HEK293 (cell line): ENCODE measurements around the gene DUSP1.

Experiments
- HOXC10 ChIP-seq: sonication (generic); formaldehyde crosslinking; IDR thresholded peaks from 2 replicates; pipeline ENCODE4 v1.8.1; 2023; ENCODE audit warnings: mild to moderate bottlenecking, missing genetic modification reagents
- KLF8 ChIP-seq: fragments of 450-650 bp; formaldehyde crosslinking; IDR thresholded peaks from 2 replicates; pipeline ENCODE4 v1.5.1; 2016; ENCODE audit warnings: missing biosample characterization, missing genetic modification characterization
- PBX3 ChIP-seq: sonication (generic); formaldehyde crosslinking; IDR thresholded peaks from 2 replicates; pipeline ENCODE4 v1.8.1; 2022; ENCODE audit warnings: mild to moderate bottlenecking, moderate library complexity, missing genetic modification reagents
- SALL2 ChIP-seq: fragments of 450-650 bp; formaldehyde crosslinking; IDR thresholded peaks from 2 replicates; pipeline ENCODE4 v1.5.0; 2017; ENCODE audit warnings: missing biosample characterization, mild to moderate bottlenecking, missing genetic modification characterization, borderline replicate concordance
- SETDB1 ChIP-seq: IDR thresholded peaks from one replicate; pipeline ENCODE4 v1.6.1; 2017; ENCODE audit warnings: mild to moderate bottlenecking, low read length, moderate library complexity, mixed read lengths; ENCODE audit not compliant: insufficient read length
- WT1 ChIP-seq: fragments of 450-650 bp; formaldehyde crosslinking; IDR thresholded peaks from 2 replicates; pipeline ENCODE4 v1.5.1; 2016; ENCODE audit warnings: missing biosample characterization, missing genetic modification characterization
- ZFP3 ChIP-seq: fragments of 450-650 bp; formaldehyde crosslinking; IDR thresholded peaks from 2 replicates; pipeline ENCODE4 v1.5.1; 2016; ENCODE audit warnings: low read depth, missing biosample characterization, missing genetic modification characterization
- ZFP37 ChIP-seq: fragments of 450-650 bp; formaldehyde crosslinking; IDR thresholded peaks from 2 replicates; pipeline ENCODE4 v1.5.1; 2016; ENCODE audit warnings: missing biosample characterization, missing genetic modification characterization
- ZNF16 ChIP-seq: fragments of 450-650 bp; formaldehyde crosslinking; IDR thresholded peaks from 2 replicates; pipeline ENCODE4 v1.5.1; 2016; ENCODE audit warnings: low read depth, missing biosample characterization, missing genetic modification characterization
- ZNF174 ChIP-seq: fragments of 450-650 bp; formaldehyde crosslinking; IDR thresholded peaks from 2 replicates; pipeline ENCODE4 v1.5.0; 2017; ENCODE audit warnings: missing biosample characterization, mild to moderate bottlenecking, missing genetic modification characterization
- ZNF211 ChIP-seq: fragments of 450-650 bp; formaldehyde crosslinking; IDR thresholded peaks from 2 replicates; pipeline ENCODE4 v1.5.1; 2016; ENCODE audit warnings: low read depth, missing biosample characterization, missing genetic modification characterization
- ZNF214 ChIP-seq: fragments of 450-650 bp; formaldehyde crosslinking; IDR thresholded peaks from 2 replicates; pipeline ENCODE4 v1.5.1; 2017; ENCODE audit warnings: missing biosample characterization, mild to moderate bottlenecking, missing genetic modification characterization, borderline replicate concordance
- ZNF302 ChIP-seq: fragments of 450-650 bp; formaldehyde crosslinking; IDR thresholded peaks from 2 replicates; pipeline ENCODE4 v1.5.1; 2016; ENCODE audit warnings: missing biosample characterization, missing genetic modification characterization, low read depth
- ZNF362 ChIP-seq: fragments of 450-650 bp; formaldehyde crosslinking; IDR thresholded peaks from 2 replicates; pipeline ENCODE4 v1.5.1; 2016; ENCODE audit warnings: missing biosample characterization, missing genetic modification characterization
- ZNF394 ChIP-seq: fragments of 450-650 bp; formaldehyde crosslinking; IDR thresholded peaks from 2 replicates; pipeline ENCODE4 v1.5.1; 2016; ENCODE audit warnings: missing biosample characterization, missing genetic modification characterization, mild to moderate bottlenecking, moderate library complexity, borderline replicate concordance
- ZNF548 ChIP-seq: fragments of 450-650 bp; formaldehyde crosslinking; IDR thresholded peaks from 2 replicates; pipeline ENCODE4 v1.5.1; 2016; ENCODE audit warnings: missing biosample characterization, missing genetic modification characterization
- ZNF549 ChIP-seq: fragments of 450-650 bp; IDR thresholded peaks from 2 replicates; pipeline ENCODE4 v1.5.1; 2018; ENCODE audit warnings: missing biosample characterization, missing genetic modification characterization, mild to moderate bottlenecking, inconsistent platforms, moderate library complexity
- ZNF600 ChIP-seq: fragments of 450-650 bp; formaldehyde crosslinking; IDR thresholded peaks from 2 replicates; pipeline ENCODE4 v1.5.1; 2016; ENCODE audit warnings: missing biosample characterization, missing genetic modification characterization
- ZNF704 ChIP-seq: fragments of 450-650 bp; formaldehyde crosslinking; IDR thresholded peaks from 2 replicates; pipeline ENCODE4 v1.5.1; 2016; ENCODE audit warnings: missing biosample characterization, missing genetic modification characterization
- ZNF837 ChIP-seq: fragments of 450-650 bp; formaldehyde crosslinking; IDR thresholded peaks from 2 replicates; pipeline ENCODE4 v1.5.1; 2016; ENCODE audit warnings: missing biosample characterization, missing genetic modification characterization
- ZSCAN30 ChIP-seq: fragments of 450-650 bp; IDR thresholded peaks from 2 replicates; pipeline ENCODE4 v1.5.1; 2018; ENCODE audit warnings: missing biosample characterization, mild to moderate bottlenecking, missing genetic modification characterization, moderate library complexity
- ZXDB ChIP-seq: fragments of 450-650 bp; formaldehyde crosslinking; IDR thresholded peaks from 2 replicates; pipeline ENCODE4 v1.5.1; 2016; ENCODE audit warnings: missing biosample characterization, missing genetic modification characterization
- TF ChIP-seq, protein P1 (sequence below): fragments of 450-650 bp; formaldehyde crosslinking; conservative IDR thresholded peaks from 2 replicates; pipeline ENCODE4 v1.5.1; 2016; ENCODE audit warnings: low read depth, missing biosample characterization, missing genetic modification characterization
- TF ChIP-seq, protein P2 (sequence below): fragments of 450-650 bp; formaldehyde crosslinking; IDR thresholded peaks from 2 replicates; pipeline ENCODE4 v1.5.1; 2017; ENCODE audit warnings: missing biosample characterization, missing genetic modification characterization
- TF ChIP-seq, protein P3 (sequence below): fragments of 450-650 bp; formaldehyde crosslinking; IDR thresholded peaks from 2 replicates; pipeline ENCODE4 v1.5.1; 2016; ENCODE audit warnings: missing biosample characterization, missing genetic modification characterization
- TF ChIP-seq, protein P4 (sequence below): fragments of 450-650 bp; IDR thresholded peaks from 2 replicates; pipeline ENCODE4 v1.5.1; 2018; ENCODE audit warnings: missing biosample characterization, missing genetic modification characterization

Gene DUSP1

DNA sequence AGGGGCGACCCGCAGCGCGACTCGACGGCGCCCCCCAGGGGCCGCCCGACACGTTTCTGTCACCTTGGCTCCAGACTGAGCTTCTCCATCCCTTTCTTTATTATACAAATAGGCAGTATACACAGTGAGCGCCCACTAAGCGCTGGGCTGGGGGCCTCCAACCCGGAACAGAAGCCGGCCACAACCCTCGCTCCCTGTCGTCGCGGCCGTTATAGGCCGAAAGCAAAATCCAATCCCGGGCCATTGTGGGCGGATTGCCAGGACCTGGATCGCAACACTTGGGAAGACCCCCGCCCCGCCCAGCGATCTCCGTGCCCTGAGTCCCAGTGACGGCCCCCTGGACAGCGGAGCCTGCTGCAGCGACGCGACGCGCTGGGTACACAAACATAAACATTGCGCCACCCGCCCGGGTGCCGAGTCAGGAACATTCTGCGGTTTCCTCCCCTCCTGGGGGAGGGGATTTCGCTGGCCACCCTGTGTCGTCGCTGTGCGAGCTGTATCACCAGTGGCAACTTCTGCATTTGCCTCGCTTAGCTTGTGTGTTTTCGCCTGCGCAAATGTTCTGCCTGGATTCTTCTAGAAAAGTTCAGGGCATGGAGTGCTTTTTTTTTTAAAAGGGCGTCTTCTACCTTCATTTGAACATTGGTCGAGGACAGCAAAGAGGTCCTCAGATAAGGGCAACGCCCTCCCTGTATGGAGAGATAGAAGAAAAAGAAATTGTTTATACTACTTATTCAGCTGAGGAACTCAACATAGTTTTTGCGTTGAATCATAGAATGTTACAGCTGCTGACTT is 1.3 kb upstream of the DUSP1 start (continued):
- TF ChIP-seq, protein P1, sequence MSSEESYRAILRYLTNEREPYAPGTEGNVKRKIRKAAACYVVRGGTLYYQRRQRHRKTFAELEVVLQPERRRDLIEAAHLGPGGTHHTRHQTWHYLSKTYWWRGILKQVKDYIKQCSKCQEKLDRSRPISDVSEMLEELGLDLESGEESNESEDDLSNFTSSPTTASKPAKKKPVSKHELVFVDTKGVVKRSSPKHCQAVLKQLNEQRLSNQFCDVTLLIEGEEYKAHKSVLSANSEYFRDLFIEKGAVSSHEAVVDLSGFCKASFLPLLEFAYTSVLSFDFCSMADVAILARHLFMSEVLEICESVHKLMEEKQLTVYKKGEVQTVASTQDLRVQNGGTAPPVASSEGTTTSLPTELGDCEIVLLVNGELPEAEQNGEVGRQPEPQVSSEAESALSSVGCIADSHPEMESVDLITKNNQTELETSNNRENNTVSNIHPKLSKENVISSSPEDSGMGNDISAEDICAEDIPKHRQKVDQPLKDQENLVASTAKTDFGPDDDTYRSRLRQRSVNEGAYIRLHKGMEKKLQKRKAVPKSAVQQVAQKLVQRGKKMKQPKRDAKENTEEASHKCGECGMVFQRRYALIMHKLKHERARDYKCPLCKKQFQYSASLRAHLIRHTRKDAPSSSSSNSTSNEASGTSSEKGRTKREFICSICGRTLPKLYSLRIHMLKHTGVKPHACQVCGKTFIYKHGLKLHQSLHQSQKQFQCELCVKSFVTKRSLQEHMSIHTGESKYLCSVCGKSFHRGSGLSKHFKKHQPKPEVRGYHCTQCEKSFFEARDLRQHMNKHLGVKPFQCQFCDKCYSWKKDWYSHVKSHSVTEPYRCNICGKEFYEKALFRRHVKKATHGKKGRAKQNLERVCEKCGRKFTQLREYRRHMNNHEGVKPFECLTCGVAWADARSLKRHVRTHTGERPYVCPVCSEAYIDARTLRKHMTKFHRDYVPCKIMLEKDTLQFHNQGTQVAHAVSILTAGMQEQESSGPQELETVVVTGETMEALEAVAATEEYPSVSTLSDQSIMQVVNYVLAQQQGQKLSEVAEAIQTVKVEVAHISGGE, result no peak
- no peak for TF ChIP-seq ZNF16 (tag by site-specific recombination)
- peak; percentile 76 for TF ChIP-seq ZNF394 (tag by site-specific recombination)
- TF ChIP-seq WT1, result peak; percentile 93
- peak; percentile 60 for TF ChIP-seq KLF8
- TF ChIP-seq, protein P2, sequence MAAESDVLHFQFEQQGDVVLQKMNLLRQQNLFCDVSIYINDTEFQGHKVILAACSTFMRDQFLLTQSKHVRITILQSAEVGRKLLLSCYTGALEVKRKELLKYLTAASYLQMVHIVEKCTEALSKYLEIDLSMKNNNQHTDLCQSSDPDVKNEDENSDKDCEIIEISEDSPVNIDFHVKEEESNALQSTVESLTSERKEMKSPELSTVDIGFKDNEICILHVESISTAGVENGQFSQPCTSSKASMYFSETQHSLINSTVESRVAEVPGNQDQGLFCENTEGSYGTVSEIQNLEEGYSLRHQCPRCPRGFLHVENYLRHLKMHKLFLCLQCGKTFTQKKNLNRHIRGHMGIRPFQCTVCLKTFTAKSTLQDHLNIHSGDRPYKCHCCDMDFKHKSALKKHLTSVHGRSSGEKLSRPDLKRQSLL (tag by site-specific recombination), result 0 out of 2 replicates have a peak, but pooled peaks have one; percentile 30
- peak; percentile 75; the same call in 1 of the 2 replicates for TF ChIP-seq PBX3 (CRISPR knock-in tag)
- peak; percentile 82 for TF ChIP-seq ZXDB (tag by site-specific recombination)
- TF ChIP-seq, protein P3, sequence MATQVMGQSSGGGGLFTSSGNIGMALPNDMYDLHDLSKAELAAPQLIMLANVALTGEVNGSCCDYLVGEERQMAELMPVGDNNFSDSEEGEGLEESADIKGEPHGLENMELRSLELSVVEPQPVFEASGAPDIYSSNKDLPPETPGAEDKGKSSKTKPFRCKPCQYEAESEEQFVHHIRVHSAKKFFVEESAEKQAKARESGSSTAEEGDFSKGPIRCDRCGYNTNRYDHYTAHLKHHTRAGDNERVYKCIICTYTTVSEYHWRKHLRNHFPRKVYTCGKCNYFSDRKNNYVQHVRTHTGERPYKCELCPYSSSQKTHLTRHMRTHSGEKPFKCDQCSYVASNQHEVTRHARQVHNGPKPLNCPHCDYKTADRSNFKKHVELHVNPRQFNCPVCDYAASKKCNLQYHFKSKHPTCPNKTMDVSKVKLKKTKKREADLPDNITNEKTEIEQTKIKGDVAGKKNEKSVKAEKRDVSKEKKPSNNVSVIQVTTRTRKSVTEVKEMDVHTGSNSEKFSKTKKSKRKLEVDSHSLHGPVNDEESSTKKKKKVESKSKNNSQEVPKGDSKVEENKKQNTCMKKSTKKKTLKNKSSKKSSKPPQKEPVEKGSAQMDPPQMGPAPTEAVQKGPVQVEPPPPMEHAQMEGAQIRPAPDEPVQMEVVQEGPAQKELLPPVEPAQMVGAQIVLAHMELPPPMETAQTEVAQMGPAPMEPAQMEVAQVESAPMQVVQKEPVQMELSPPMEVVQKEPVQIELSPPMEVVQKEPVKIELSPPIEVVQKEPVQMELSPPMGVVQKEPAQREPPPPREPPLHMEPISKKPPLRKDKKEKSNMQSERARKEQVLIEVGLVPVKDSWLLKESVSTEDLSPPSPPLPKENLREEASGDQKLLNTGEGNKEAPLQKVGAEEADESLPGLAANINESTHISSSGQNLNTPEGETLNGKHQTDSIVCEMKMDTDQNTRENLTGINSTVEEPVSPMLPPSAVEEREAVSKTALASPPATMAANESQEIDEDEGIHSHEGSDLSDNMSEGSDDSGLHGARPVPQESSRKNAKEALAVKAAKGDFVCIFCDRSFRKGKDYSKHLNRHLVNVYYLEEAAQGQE, result no peak; the same call in none of the 2 replicates
- no peak for TF ChIP-seq ZNF211
- peak; percentile 22; the same call in 1 of the 2 replicates for TF ChIP-seq ZNF362
- TF ChIP-seq ZNF837 (tag by site-specific recombination), result no peak
- peak; percentile 55; the same call in 1 of the 2 replicates for TF ChIP-seq ZFP37 (tag by site-specific recombination)
- no peak for TF ChIP-seq HOXC10 (CRISPR knock-in tag)
- TF ChIP-seq ZNF549, result no peak
- TF ChIP-seq ZNF214 (tag by site-specific recombination), result no peak
- TF ChIP-seq ZNF600 (tag by site-specific recombination), result peak; percentile 93
- no peak for TF ChIP-seq ZNF548 (tag by site-specific recombination)
- TF ChIP-seq ZNF302 (tag by site-specific recombination), result no peak
- no peak for TF ChIP-seq ZNF174 (tag by site-specific recombination)
- TF ChIP-seq ZNF704 (tag by site-specific recombination), result no peak
- no peak for TF ChIP-seq ZFP3 (tag by site-specific recombination)
- no peak for TF ChIP-seq SETDB1
- TF ChIP-seq SALL2, result no peak
- TF ChIP-seq, protein P4, sequence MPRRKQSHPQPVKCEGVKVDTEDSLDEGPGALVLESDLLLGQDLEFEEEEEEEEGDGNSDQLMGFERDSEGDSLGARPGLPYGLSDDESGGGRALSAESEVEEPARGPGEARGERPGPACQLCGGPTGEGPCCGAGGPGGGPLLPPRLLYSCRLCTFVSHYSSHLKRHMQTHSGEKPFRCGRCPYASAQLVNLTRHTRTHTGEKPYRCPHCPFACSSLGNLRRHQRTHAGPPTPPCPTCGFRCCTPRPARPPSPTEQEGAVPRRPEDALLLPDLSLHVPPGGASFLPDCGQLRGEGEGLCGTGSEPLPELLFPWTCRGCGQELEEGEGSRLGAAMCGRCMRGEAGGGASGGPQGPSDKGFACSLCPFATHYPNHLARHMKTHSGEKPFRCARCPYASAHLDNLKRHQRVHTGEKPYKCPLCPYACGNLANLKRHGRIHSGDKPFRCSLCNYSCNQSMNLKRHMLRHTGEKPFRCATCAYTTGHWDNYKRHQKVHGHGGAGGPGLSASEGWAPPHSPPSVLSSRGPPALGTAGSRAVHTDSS, result no peak
- 0 out of 2 replicates have a peak, but pooled peaks have one; percentile 24 for TF ChIP-seq ZSCAN30 (tag by site-specific recombination)
